Tibial artery (tissue), 4 donors: ENCODE data around the gene LUZP1.

Source experiments
- DNase-seq, 2 donors: peaks; one replicate each; pipeline ENCODE4 v3.0.0-alpha.2; 2019
- H3K27ac ChIP-seq, 2 donors: fragments of 200-600 bp; sonication (generic) in 1 of 2; 1 replicate in 1 of 2; 2 replicates in 1 of 2; pipeline ENCODE4 v1.5.1; 2018 to 2019; ENCODE audit warnings: mild to moderate bottlenecking in 1 of 2
- H3K27me3 ChIP-seq, 2 donors: fragments of 200-600 bp; sonication (generic) in 1 of 2; one replicate each; pipeline versions ENCODE4 v1.5.1 to v1.6.0; 2016 to 2019
- H3K36me3 ChIP-seq, 3 donors: fragments of 200-600 bp; sonication (generic) in 2 of 3; one replicate each; pipeline ENCODE4 v1.5.1; 2016 to 2019; ENCODE audit warnings: mild to moderate bottlenecking in 2 of 3
- H3K4me1 ChIP-seq, 4 donors: fragments of 200-600 bp; sonication (generic) in 2 of 4; 1 replicate in 3 of 4; 2 replicates in 1 of 4; pipeline ENCODE4 v1.5.1; 2016 to 2019
- H3K4me3 ChIP-seq, 2 donors: fragments of 200-600 bp; sonication (generic) in 1 of 2; 1 replicate in 1 of 2; 2 replicates in 1 of 2; pipeline ENCODE4 v1.5.1; 2018 to 2019; ENCODE audit warnings: mild to moderate bottlenecking in 2 of 2
- H3K9me3 ChIP-seq, 3 donors: fragments of 200-600 bp; sonication (generic) in 1 of 3; one replicate each; pipeline ENCODE4 v1.5.1; 2016 to 2019
- CTCF ChIP-seq, 2 experiments: fragments of 200-600 bp in 1 of 2; fragments of 450-650 bp in 1 of 2; IDR thresholded peaks; one replicate each; pipeline ENCODE4 v1.5.1; 2017 to 2019; ENCODE audit warnings: antibody characterized with exemption in 2 of 2, mild to moderate bottlenecking in 1 of 2, moderate library complexity in 1 of 2
- intact Hi-C: fragments of 100-400 bp; cut with DNase I; formaldehyde crosslinking; loops from one replicate; pipeline ENCODE4 v1.15.0; 2023; ENCODE audit warnings: low total_unique reads

LUZP1 gene

GRCh38 chr1:23149114-23149513 lies 19.5 kb downstream of the LUZP1 start:
- no peak overlapping the region for H3K27ac ChIP-seq
- TF ChIP-seq CTCF (IDR thresholded peaks at IDR 0.05), result no peak
- H3K9me3 ChIP-seq, result no peaks in the 10 kb centered on the region
- H3K4me1 ChIP-seq, result peaks cover 0 to 7% (median 1%) of the 10 kb centered on the region in 4 donors
- intact Hi-C loops, result no loop called here
- H3K36me3 ChIP-seq, result no peaks in the 10 kb centered on the region
- H3K27me3 ChIP-seq, result no peaks in the 10 kb centered on the region
- DNase-seq, result no peak
- H3K4me3 ChIP-seq, result no peak overlapping the region

- H3K27ac ChIP-seq, result no peak overlapping the region
- no peaks in the 10 kb centered on the region for H3K27me3 ChIP-seq
- H3K9me3 ChIP-seq, result no peaks in the 10 kb centered on the region
- no peak for TF ChIP-seq CTCF (IDR thresholded peaks at IDR 0.05)
- peaks cover 0 to 7% (median 1%) of the 10 kb centered on the region in 4 donors for H3K4me1 ChIP-seq
- H3K4me3 ChIP-seq, result no peak overlapping the region
- intact Hi-C loops, result no loop called here
- H3K36me3 ChIP-seq, result no peaks in the 10 kb centered on the region
- DNase-seq, result no peak
Measured at GRCh38 chr1:23148084-23148483, 20.6 kb downstream of the LUZP1 start.

GRCh38 chr1:23140940-23141596 lies 27.6 kb downstream of the LUZP1 start:
- Histone ChIP-seq H3K4me1 (no peaks in the 10 kb centered on the region), H3K27ac (no peak overlapping the region), H3K4me3 (no peak overlapping the region), H3K27me3 (no peaks in the 10 kb centered on the region), H3K9me3 (no peaks in the 10 kb centered on the region), H3K36me3 (peaks cover 0 to 7% (median 5%) of the 10 kb centered on the region in 3 donors)
- no peak for TF ChIP-seq CTCF (IDR thresholded peaks at IDR 0.05)
- DNase-seq, result no peak
- intact Hi-C loops, result no loop called here

- Histone ChIP-seq H3K4me1 (no peaks in the 10 kb centered on the region), H3K27me3 (no peaks in the 10 kb centered on the region), H3K9me3 (no peaks in the 10 kb centered on the region), H3K36me3 (peaks cover 0 to 7% (median 5%) of the 10 kb centered on the region in 3 donors), H3K27ac (no peak overlapping the region), H3K4me3 (no peak overlapping the region)
- no peak for TF ChIP-seq CTCF (IDR thresholded peaks at IDR 0.05)
- no peak for DNase-seq
- intact Hi-C loops, result no loop called here
Measured at GRCh38 chr1:23135268-23135667, 33.4 kb downstream of the LUZP1 start.

- no peak overlapping the region for H3K4me3 ChIP-seq
- H3K27ac ChIP-seq, result no peak overlapping the region
- H3K36me3 ChIP-seq, result peaks cover 0 to 7% (median 5%) of the 10 kb centered on the region in 3 donors
- H3K4me1 ChIP-seq, result no peaks in the 10 kb centered on the region
- H3K9me3 ChIP-seq, result no peaks in the 10 kb centered on the region
- intact Hi-C loops, result no loop called here
- no peak for DNase-seq
- no peaks in the 10 kb centered on the region for H3K27me3 ChIP-seq
- no peak for TF ChIP-seq CTCF (IDR thresholded peaks at IDR 0.05)
Measured at GRCh38 chr1:23134055-23134454, 34.6 kb downstream of the LUZP1 start.

GRCh38 chr1:23133587-23133986 lies 35.1 kb downstream of the LUZP1 start:
- Histone ChIP-seq H3K4me3 (no peak overlapping the region), H3K36me3 (peaks cover 0 to 7% (median 5%) of the 10 kb centered on the region in 3 donors), H3K27ac (no peak overlapping the region), H3K9me3 (no peaks in the 10 kb centered on the region), H3K4me1 (no peaks in the 10 kb centered on the region), H3K27me3 (no peaks in the 10 kb centered on the region)
- no peak for TF ChIP-seq CTCF (IDR thresholded peaks at IDR 0.05)
- DNase-seq, result no peak
- intact Hi-C loops, result no loop called here
